ENCODE data around the gene HS2ST1.
A peak's percentile ranks its signal among the peaks of the same experiment; 100 is the strongest.

The HS2ST1 gene

GRCh38 chr1:87100271-87100670 lies 185.8 kb downstream of the HS2ST1 start:
- CTCF ChIA-PET = no interaction called here
- DNase-seq (ENCODE audit: low spot score) = no peak
- TF ChIP-seq CTCF (conservative IDR thresholded peaks at IDR 0.05; ENCODE audit: low read depth) = no peak
- POLR2A ChIA-PET (ENCODE audit: low non-redundant PET) = no interaction called here
- H3K27ac ChIP-seq = peak overlapping the region; percentile 11; the same call in 1 of the 2 replicates

- ChIA-PET CTCF (no interaction called here), POLR2A (ENCODE audit: low non-redundant PET) (no interaction called here)
- no peak for DNase-seq (ENCODE audit: low spot score)
- no peak overlapping the region for H3K27ac ChIP-seq
- no peak for TF ChIP-seq CTCF (conservative IDR thresholded peaks at IDR 0.05; ENCODE audit: low read depth)
Measured at GRCh38 chr1:87103074-87103473, 188.6 kb downstream of the HS2ST1 start.

- ChIA-PET POLR2A (ENCODE audit: low non-redundant PET) (no interaction called here), CTCF (no interaction called here)
- no peak for TF ChIP-seq CTCF (conservative IDR thresholded peaks at IDR 0.05; ENCODE audit: low read depth)
- no peak for DNase-seq (ENCODE audit: low spot score)
- no peak overlapping the region for H3K27ac ChIP-seq
Measured at GRCh38 chr1:87104140-87104539, 189.7 kb downstream of the HS2ST1 start.

GRCh38 chr1:87104945-87105344 lies 190.5 kb downstream of the HS2ST1 start:
- no peak for DNase-seq (ENCODE audit: low spot score)
- CTCF ChIA-PET = no interaction called here
- POLR2A ChIA-PET (ENCODE audit: low non-redundant PET) = no interaction called here
- H3K27ac ChIP-seq = no peak overlapping the region
- no peak for TF ChIP-seq CTCF (conservative IDR thresholded peaks at IDR 0.05; ENCODE audit: low read depth)

GRCh38 chr1:87106144-87106543 lies 191.7 kb downstream of the HS2ST1 start:
- H3K27ac ChIP-seq = no peak overlapping the region
- ChIA-PET CTCF (interaction anchor here (0.5 to 0.6 kb wide), 2 partner anchors 40 to 325 kb away, joined by 3 read pairs; no protein-coding TSS in a partner anchor), POLR2A (ENCODE audit: low non-redundant PET) (no interaction called here)
- no peak for DNase-seq (ENCODE audit: low spot score)
- TF ChIP-seq CTCF (conservative IDR thresholded peaks at IDR 0.05; ENCODE audit: low read depth) = no peak

GRCh38 chr1:87106867-87107266 lies 192.4 kb downstream of the HS2ST1 start:
- ChIA-PET CTCF (no interaction called here), POLR2A (ENCODE audit: low non-redundant PET) (no interaction called here)
- no peak for TF ChIP-seq CTCF (conservative IDR thresholded peaks at IDR 0.05; ENCODE audit: low read depth)
- H3K27ac ChIP-seq = no peak overlapping the region
- no peak for DNase-seq (ENCODE audit: low spot score)

- CTCF ChIA-PET = no interaction called here
- no peak for DNase-seq (ENCODE audit: low spot score)
- no peak overlapping the region for H3K27ac ChIP-seq
- TF ChIP-seq CTCF (conservative IDR thresholded peaks at IDR 0.05; ENCODE audit: low read depth) = no peak
- POLR2A ChIA-PET (ENCODE audit: low non-redundant PET) = no interaction called here
Measured at GRCh38 chr1:87108228-87108627, 193.8 kb downstream of the HS2ST1 start.
